AG09309 (cell line): ENCODE measurements around the gene BMPER.
"Not testable (repeated sequence)": the region's sequence is repeated elsewhere in the genome, so short reads cannot be mapped to it uniquely, and the experiment has no call there.

Experiments
- DNase-seq: peaks from one replicate; pipeline ENCODE4 v3.0.0-alpha.2; 2010; ENCODE audit warnings: low read depth
- H3K4me3 ChIP-seq: 2 replicates; pipeline ENCODE4 v1.5.1; 2011; ENCODE audit warnings: mild to moderate bottlenecking, low read depth, low read length, moderate library complexity; ENCODE audit not compliant: control insufficient read depth
- TF ChIP-seq, protein P1 (sequence below): IDR thresholded peaks from 2 replicates; pipeline ENCODE4 v1.5.1; 2011; ENCODE audit warnings: mild to moderate bottlenecking, low read depth, low read length, inconsistent platforms; ENCODE audit not compliant: insufficient read depth, control insufficient read depth; ENCODE audit errors: missing control alignments

BMPER gene

DNA sequence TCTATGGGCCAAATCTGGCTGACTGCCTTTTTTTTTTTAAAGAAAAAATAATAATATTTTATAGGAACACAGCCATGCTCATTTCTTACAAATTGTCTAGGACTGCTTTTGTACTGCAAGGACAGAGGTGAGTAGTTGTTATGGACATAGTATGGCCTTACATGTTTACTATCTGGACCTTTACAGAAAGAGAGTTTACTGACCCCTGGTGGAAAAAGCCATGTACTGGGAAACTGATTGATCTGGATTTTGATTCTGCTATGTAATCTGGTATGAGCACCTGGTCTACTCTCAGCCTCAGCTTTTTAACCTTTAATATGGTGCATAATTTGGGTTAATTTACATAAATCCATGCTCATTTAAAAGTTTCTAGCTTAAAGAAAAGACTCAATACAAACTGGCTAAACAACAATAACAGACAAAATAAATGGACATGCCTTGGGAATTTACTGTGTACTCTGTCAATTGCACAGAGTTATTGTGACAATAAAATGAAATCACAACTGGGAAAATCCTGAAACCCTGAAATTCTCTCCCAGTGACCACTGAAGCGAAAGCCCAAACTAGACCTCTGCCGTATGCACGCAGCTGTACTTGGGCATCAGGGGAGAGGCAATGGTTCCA is 260.7 kb downstream of the BMPER start:
- no peak overlapping the region for H3K4me3 ChIP-seq
- TF ChIP-seq, protein P1, sequence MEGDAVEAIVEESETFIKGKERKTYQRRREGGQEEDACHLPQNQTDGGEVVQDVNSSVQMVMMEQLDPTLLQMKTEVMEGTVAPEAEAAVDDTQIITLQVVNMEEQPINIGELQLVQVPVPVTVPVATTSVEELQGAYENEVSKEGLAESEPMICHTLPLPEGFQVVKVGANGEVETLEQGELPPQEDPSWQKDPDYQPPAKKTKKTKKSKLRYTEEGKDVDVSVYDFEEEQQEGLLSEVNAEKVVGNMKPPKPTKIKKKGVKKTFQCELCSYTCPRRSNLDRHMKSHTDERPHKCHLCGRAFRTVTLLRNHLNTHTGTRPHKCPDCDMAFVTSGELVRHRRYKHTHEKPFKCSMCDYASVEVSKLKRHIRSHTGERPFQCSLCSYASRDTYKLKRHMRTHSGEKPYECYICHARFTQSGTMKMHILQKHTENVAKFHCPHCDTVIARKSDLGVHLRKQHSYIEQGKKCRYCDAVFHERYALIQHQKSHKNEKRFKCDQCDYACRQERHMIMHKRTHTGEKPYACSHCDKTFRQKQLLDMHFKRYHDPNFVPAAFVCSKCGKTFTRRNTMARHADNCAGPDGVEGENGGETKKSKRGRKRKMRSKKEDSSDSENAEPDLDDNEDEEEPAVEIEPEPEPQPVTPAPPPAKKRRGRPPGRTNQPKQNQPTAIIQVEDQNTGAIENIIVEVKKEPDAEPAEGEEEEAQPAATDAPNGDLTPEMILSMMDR: peak; percentile 70
- no peak for DNase-seq

DNA sequence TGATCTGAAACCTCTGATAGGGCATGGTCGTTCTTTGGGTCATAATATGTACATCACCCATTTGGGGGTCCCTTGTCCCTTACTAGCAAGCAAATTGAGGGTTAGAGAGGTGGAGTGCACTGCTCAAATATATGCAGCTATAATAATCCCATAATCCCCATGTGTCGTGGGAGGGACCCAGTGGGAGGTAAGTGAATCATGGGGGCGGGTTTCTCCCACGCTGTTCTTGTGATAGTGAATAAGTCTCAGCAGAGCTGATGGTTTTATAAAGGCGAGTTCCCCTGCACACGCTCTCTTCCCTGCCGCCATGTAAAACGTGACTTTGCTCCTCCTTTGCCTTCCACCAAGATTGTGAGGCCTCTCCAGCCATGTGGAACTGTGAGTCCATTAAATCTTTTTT is 262.7 kb downstream of the BMPER start:
- no peak overlapping the region for H3K4me3 ChIP-seq
- TF ChIP-seq, protein P1: no peak
- DNase-seq: no peak

DNA sequence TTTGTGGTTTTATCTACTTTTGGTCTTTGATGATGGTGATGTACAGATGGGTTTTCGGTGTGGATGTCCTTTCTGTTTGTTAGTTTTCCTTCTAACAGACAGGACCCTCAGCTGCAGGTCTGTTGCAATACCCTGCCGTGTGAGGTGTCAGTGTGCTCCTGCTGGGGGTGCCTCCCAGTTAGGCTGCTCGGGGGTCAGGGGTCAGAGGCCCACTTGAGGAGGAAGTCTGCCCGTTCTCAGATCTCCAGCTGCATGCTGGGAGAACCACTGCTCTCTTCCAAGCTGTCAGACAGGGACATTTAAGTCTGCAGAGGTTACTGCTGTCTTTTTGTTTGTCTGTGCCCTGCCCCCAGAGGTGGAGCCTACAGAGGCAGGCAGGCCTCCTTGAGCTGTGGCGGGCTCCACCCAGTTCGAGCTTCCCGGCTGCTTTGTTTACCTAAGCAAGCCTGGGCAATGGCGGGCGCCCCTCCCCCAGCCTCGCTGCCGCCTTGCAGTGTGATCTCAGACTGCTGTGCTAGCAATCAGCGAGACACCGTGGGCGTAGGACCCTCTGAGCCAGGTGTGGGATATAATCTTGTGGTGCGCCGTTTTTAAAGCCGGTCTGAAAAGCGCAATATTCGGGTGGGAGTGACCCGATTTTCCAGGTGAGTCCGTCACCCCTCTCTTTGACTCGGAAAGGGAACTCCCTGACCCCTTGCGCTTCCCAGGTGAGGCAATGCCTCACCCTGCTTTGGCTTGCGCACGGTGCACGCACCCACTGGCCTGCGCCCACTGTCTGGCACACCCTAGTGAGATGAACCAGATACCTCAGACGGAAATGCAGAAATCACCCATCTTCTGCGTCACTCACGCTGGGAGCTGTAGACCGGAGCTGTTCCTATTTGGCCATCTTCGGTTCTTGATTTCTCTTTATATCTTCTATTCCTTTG is 269.6 kb downstream of the BMPER start:
- DNase-seq, H3K4me3 ChIP-seq: not testable (repeated sequence)

DNA sequence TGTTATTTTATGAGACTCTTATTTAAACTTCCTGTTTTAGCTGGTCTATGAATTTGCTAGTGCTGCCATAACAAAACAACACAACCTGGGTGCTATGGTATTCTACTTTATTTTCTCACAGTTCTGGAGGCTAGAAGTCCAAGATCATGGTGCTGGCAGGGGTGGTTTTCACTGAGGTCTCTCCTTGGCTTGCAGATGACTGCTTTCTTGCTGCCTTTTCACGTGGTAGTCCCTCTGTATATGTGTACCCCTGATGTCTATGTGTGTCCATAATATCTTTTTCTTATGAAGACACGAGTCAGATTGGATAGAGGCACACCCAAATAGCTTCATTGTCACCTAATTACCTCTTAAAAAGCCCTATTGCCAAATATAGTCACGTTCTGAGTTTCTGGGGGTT is 270.5 kb downstream of the BMPER start:
- TF ChIP-seq, protein P1: no peak
- DNase-seq: no peak
- no peak overlapping the region for H3K4me3 ChIP-seq

DNA sequence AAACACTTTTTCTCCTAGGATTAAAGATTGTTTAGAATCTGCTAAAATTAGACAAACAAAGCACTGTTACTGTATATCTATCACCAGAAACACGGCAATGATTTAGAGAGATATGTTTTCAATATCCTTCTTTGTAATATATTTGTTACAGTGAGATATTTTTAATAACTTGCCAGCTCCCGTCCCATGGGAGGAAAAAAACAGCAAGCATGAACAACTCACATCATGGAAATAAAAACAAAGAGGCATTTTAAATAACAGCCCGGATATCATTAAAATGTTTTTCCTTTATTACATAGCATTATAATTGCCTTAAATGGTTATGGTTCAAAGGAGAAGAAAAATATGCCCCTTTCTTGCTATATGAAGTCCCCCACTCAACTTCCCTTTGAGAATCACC is 272.1 kb downstream of the BMPER start:
- no peak overlapping the region for H3K4me3 ChIP-seq
- DNase-seq: no peak
- TF ChIP-seq, protein P1: no peak

DNA sequence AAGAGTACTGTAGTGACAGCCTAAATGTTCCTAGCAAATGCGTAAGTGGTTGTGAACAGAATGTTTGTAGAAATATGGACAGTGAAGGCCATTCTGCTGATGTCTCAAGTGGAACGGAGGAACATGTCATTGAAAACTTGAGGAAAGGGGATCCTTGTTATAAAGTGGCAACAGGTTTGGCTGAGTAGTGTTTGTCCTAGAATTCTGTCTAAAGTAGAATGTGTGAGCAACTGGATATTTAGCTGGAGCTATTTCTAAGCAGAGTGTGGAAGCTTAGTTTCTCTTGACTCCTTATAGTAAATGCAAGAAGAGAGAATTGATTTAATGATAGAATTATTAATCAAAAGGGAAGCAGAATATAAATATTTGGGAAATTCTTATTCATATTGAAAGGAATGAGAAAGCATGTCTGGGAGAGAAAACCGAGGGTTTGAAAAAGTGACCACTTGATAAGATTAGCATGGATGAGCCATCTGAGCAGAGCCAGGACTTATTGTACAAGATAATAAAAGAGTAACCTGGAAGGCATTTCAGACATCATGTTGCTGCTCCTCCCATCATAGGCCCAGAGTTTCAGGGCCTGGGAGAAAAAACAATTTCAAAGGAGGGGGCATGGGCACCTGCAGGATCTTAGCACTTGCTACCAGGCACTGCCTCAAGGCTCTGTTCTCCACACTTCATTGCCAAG is 276.1 kb downstream of the BMPER start:
- no peak overlapping the region for H3K4me3 ChIP-seq
- DNase-seq: no peak
- TF ChIP-seq, protein P1: no peak

DNA sequence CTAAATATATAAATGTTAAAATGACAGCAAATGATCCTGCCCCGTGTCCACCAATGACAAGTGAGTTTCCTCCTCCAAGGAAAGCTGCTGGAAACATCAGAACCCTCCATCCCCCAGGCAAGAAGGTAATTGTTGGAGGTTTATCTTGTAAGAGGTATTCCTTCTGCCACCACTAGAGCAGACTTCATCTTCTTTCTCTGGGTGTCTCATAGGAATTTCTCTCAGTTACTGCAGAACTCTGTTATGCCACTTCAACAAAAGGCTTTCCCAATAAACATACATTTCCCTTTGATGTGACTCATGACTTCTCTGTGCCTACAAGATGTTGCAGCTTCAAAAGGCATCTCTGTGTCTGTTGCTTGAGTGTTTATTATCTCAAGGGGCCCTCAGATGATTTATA is 279.1 kb downstream of the BMPER start:
- no peak overlapping the region for H3K4me3 ChIP-seq
- TF ChIP-seq, protein P1: peak; percentile 15
- DNase-seq: no peak
